ENCODE data around the gene MYO7B.

DNA sequence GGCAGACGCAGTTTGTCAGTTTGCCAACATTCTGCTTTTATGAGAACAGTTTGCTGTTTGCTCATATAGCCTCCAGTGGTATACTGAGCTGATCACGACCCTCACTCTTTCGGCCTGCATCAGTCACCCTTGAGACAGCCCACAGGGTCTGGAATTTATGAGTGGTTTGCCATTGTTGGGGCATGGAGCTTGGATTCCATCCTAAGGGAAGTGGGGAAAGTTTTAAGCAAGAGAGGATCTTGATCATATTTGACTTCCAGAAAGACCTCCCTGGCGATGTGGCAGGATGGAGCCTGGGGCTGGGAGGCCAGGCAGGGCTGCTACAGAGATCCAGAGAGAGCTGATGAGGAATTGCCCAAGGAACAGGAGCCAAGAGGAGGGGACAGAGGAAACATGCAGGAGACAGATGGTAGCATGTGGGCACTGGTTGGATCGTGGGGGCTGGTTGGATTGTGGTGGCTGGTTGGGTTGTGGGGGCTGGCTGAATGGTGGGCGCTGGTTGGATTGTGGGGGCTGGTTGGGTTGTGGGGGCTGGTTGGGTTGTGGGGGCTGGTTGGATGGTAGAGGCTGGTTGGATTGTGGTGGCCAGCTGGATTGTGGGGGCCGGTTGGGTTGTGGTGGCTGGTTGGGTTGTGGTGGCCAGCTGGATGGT lies 83.2 kb downstream of the MYO7B start:
- TF ChIP-seq, protein P1, sequence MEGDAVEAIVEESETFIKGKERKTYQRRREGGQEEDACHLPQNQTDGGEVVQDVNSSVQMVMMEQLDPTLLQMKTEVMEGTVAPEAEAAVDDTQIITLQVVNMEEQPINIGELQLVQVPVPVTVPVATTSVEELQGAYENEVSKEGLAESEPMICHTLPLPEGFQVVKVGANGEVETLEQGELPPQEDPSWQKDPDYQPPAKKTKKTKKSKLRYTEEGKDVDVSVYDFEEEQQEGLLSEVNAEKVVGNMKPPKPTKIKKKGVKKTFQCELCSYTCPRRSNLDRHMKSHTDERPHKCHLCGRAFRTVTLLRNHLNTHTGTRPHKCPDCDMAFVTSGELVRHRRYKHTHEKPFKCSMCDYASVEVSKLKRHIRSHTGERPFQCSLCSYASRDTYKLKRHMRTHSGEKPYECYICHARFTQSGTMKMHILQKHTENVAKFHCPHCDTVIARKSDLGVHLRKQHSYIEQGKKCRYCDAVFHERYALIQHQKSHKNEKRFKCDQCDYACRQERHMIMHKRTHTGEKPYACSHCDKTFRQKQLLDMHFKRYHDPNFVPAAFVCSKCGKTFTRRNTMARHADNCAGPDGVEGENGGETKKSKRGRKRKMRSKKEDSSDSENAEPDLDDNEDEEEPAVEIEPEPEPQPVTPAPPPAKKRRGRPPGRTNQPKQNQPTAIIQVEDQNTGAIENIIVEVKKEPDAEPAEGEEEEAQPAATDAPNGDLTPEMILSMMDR (conservative IDR thresholded peaks at IDR 0.05 in 1 of 2, IDR thresholded peaks at IDR 0.05 in 1 of 2; ENCODE audit: low read depth in 1 of 2, low read length in 2 of 2) = no peak
- no peak for TF ChIP-seq EZH2 (IDR thresholded peaks at IDR 0.05; ENCODE audit: low read length, missing control alignments)
